ENCODE results near the gene AATF.

DNA sequence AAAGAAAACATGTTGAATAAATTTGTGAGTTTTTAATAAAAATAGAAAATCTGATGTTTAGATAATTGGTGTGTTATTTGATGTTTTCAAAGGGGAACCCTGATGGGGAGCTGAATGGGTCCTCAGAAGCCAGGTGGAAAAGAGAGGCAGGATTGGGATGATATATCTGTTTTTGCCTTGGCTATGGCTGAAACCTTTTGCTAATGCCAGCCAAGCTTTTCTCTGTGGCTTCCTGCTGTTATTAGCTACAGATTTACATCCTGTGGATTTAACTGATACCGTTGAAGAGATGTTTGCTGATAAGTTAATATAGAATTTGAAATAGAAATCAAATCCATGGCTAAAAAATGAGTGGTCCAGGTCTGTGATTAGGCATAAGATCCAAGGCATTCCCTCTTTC, 4.2 kb upstream of the AATF start:
- TF ChIP-seq CTCF (conservative IDR thresholded peaks at IDR 0.05; ENCODE audit: low read length) (no peak), EZH2phosphoT487 (IDR thresholded peaks at IDR 0.05; ENCODE audit: borderline replicate concordance) (no peak)

Measured in Loucy (cell line).